Bronchus fibroblast of lung (primary cell): ENCODE results near the gene DAGLA. TPM values are rescaled to one million over a fixed set of nuclear protein-coding genes. Genes with fewer than 3 reads are reported as not detected.

Source experiments
- total RNA-seq: library from RNA; depleted of rRNA; stranded (reverse); fragments of >200 nt; gene quantifications from 2 replicates; pipeline ENCODE4 v1.2.3, GENCODE V29; 2015

DAGLA gene
- total RNA-seq, result 1.8 and 2.0 TPM in 2 replicates

GRCh38 chr11:61679893-61680621 lies at the start of gene DAGLA:
TSS of gene DAGLA (plus strand) at chr11:61680391. CDS start at chr11:61720156, 39,765 bp downstream.

GRCh38 chr11:61752117-61752924 lies 72.1 kb downstream of the DAGLA start, which contains the start of gene MYRF:
TSS of gene MYRF (plus strand) at chr11:61752636. CDS start at chr11:61752745, 109 bp downstream.

GRCh38 chr11:61792310-61793082 lies 112.3 kb downstream of the DAGLA start, which contains the start of the genes FEN1 and TMEM258:
TSS of gene FEN1 (plus strand) at chr11:61792911. CDS start at chr11:61795362, 2,451 bp downstream.
TSS of gene TMEM258 (minus strand) at chr11:61792599. CDS start at chr11:61792558, 41 bp downstream.

Other genes with a start within 250 kb of the DAGLA start
- gene LRRC10B, start 171.6 kb upstream of the DAGLA start, total RNA-seq, result not detected in 2 replicates
- 0.30 and 0.67 TPM in 2 replicates for gene SYT7, start 99.3 kb upstream of the DAGLA start, total RNA-seq
- gene MYRF, start 72.2 kb downstream of the DAGLA start, total RNA-seq, result 3.3 and 3.5 TPM in 2 replicates
- 62.5 and 77.2 TPM in 2 replicates for gene TMEM258, start 112.2 kb downstream of the DAGLA start, total RNA-seq
- gene FEN1, start 112.5 kb downstream of the DAGLA start, total RNA-seq, result 42.9 and 47.1 TPM in 2 replicates
- 171 and 182 TPM in 2 replicates for gene FADS1, start 136.6 kb downstream of the DAGLA start, total RNA-seq
- gene FADS2, start 147.9 kb downstream of the DAGLA start, total RNA-seq, result 953 and 987 TPM in 2 replicates
- 49.6 and 53.8 TPM in 2 replicates for gene FADS3, start 211.2 kb downstream of the DAGLA start, total RNA-seq
- gene RAB3IL1, start 237.2 kb downstream of the DAGLA start, total RNA-seq, result 0.89 and 3.0 TPM in 2 replicates